ENCODE results near the gene ADAMTS12. TPM values are rescaled to one million over a fixed set of nuclear protein-coding genes. Genes with fewer than 3 reads are reported as not detected.

Gene ADAMTS12
- total and polyA plus RNA-seq, 5 donors: 0.54 to 1.4 (median 1.0) TPM

GRCh38 chr5:33538201-33538600, 353.6 kb downstream of the ADAMTS12 start:
- intact Hi-C loops (cut with DNase I): no loop called here
- Histone ChIP-seq H3K4me1 (ENCODE audit: control insufficient read depth, insufficient read depth, low read length) (peaks cover 1% of the 10 kb centered on the region), H3K9me3 (ENCODE audit: control insufficient read depth, low read length) (no peaks in the 10 kb centered on the region), H3K4me3 (ENCODE audit: low read length) (no peak overlapping the region), H3K27ac (ENCODE audit: low read length) (no peak overlapping the region), H3K27me3 (ENCODE audit: control insufficient read depth, insufficient read depth) (no peaks in the 10 kb centered on the region)
- WGBS: 95% methylated on average over 2 of the region's 2 CpGs
- ATAC-seq (no peak), DNase-seq (no peak)

- intact Hi-C loops (cut with DNase I): no loop called here
- 70% methylated on average over 1 of the region's 1 CpG for WGBS
- no peak overlapping the region for H3K27ac ChIP-seq (ENCODE audit: low read length)
- ATAC-seq: peak in 1 of 2 donors; percentile 31
- no peaks in the 10 kb centered on the region for H3K27me3 ChIP-seq (ENCODE audit: control insufficient read depth, insufficient read depth)
- no peaks in the 10 kb centered on the region for H3K9me3 ChIP-seq (ENCODE audit: control insufficient read depth, low read length)
- no peak overlapping the region for H3K4me3 ChIP-seq (ENCODE audit: low read length)
- no peak for DNase-seq
- H3K4me1 ChIP-seq (ENCODE audit: control insufficient read depth, insufficient read depth, low read length): peaks cover 1% of the 10 kb centered on the region
Observed at GRCh38 chr5:33537240-33537639, 354.6 kb downstream of the ADAMTS12 start.

- peaks cover 1% of the 10 kb centered on the region for H3K4me1 ChIP-seq (ENCODE audit: control insufficient read depth, insufficient read depth, low read length)
- H3K27ac ChIP-seq (ENCODE audit: low read length): no peak overlapping the region
- H3K9me3 ChIP-seq (ENCODE audit: control insufficient read depth, low read length): no peaks in the 10 kb centered on the region
- no peak overlapping the region for H3K4me3 ChIP-seq (ENCODE audit: low read length)
- no peak for DNase-seq
- intact Hi-C loops (cut with DNase I): no loop called here
- WGBS: 77% methylated on average over 1 of the region's 1 CpG
- no peak for ATAC-seq
- no peaks in the 10 kb centered on the region for H3K27me3 ChIP-seq (ENCODE audit: control insufficient read depth, insufficient read depth)
Observed at GRCh38 chr5:33536802-33537201, 355.0 kb downstream of the ADAMTS12 start.

- WGBS: 61% methylated on average over 4 of the region's 4 CpGs
- no peaks in the 10 kb centered on the region for H3K27me3 ChIP-seq (ENCODE audit: control insufficient read depth, insufficient read depth)
Observed at GRCh38 chr5:33531824-33532223, 360.0 kb downstream of the ADAMTS12 start.

GRCh38 chr5:33531037-33531298, 360.8 kb downstream of the ADAMTS12 start:
- Histone ChIP-seq H3K4me3 (ENCODE audit: low read length) (no peak overlapping the region), H3K27me3 (ENCODE audit: control insufficient read depth, insufficient read depth) (no peaks in the 10 kb centered on the region), H3K9me3 (ENCODE audit: control insufficient read depth, low read length) (no peaks in the 10 kb centered on the region), H3K27ac (ENCODE audit: low read length) (no peak overlapping the region), H3K4me1 (ENCODE audit: control insufficient read depth, insufficient read depth, low read length) (no peaks in the 10 kb centered on the region)
- DNase-seq (no peak), ATAC-seq (no peak)
- intact Hi-C loops (cut with DNase I): no loop called here
- WGBS: 94% methylated on average over 3 of the region's 3 CpGs

More at GRCh38 chr5:33531824-33532223, 360.0 kb downstream of the ADAMTS12 start:
- H3K27ac ChIP-seq (ENCODE audit: low read length): no peak overlapping the region
- peaks cover under 1% of the 10 kb centered on the region for H3K4me1 ChIP-seq (ENCODE audit: control insufficient read depth, insufficient read depth, low read length)
- DNase-seq: no peak
- intact Hi-C loops (cut with DNase I): no loop called here
- no peaks in the 10 kb centered on the region for H3K9me3 ChIP-seq (ENCODE audit: control insufficient read depth, low read length)
- no peak overlapping the region for H3K4me3 ChIP-seq (ENCODE audit: low read length)
- ATAC-seq: no peak

GRCh38 chr5:33530183-33531036, 361.4 kb downstream of the ADAMTS12 start:
- no peak overlapping the region for H3K4me3 ChIP-seq (ENCODE audit: low read length)
- H3K9me3 ChIP-seq (ENCODE audit: control insufficient read depth, low read length): no peaks in the 10 kb centered on the region
- no peaks in the 10 kb centered on the region for H3K4me1 ChIP-seq (ENCODE audit: control insufficient read depth, insufficient read depth, low read length)
- 74% methylated on average over 10 of the region's 10 CpGs for WGBS
- intact Hi-C loops (cut with DNase I): no loop called here
- no peaks in the 10 kb centered on the region for H3K27me3 ChIP-seq (ENCODE audit: control insufficient read depth, insufficient read depth)
- ATAC-seq: peak; percentile 14 to 29
- DNase-seq: no peak
- no peak overlapping the region for H3K27ac ChIP-seq (ENCODE audit: low read length)

GRCh38 chr5:33527696-33528095, 364.1 kb downstream of the ADAMTS12 start:
- no peak overlapping the region for H3K4me3 ChIP-seq (ENCODE audit: low read length)
- H3K27ac ChIP-seq (ENCODE audit: low read length): no peak overlapping the region
- DNase-seq (no peak), ATAC-seq (no peak)
- peaks cover 3% of the 10 kb centered on the region for H3K9me3 ChIP-seq (ENCODE audit: control insufficient read depth, low read length)
- 75% methylated on average over 2 of the region's 2 CpGs for WGBS
- intact Hi-C loops (cut with DNase I): no loop called here
- H3K27me3 ChIP-seq (ENCODE audit: control insufficient read depth, insufficient read depth): no peaks in the 10 kb centered on the region
- H3K4me1 ChIP-seq (ENCODE audit: control insufficient read depth, insufficient read depth, low read length): no peaks in the 10 kb centered on the region

- Histone ChIP-seq H3K4me3 (ENCODE audit: low read length) (no peak overlapping the region), H3K27me3 (ENCODE audit: control insufficient read depth, insufficient read depth) (no peaks in the 10 kb centered on the region), H3K27ac (ENCODE audit: low read length) (no peak overlapping the region), H3K9me3 (ENCODE audit: control insufficient read depth, low read length) (peaks cover 3% of the 10 kb centered on the region), H3K4me1 (ENCODE audit: control insufficient read depth, insufficient read depth, low read length) (no peaks in the 10 kb centered on the region)
- DNase-seq (no peak), ATAC-seq (no peak)
- intact Hi-C loops (cut with DNase I): no loop called here
- 68% methylated on average over 4 of the region's 4 CpGs for WGBS
Observed at GRCh38 chr5:33526755-33527154, 365.0 kb downstream of the ADAMTS12 start.

GRCh38 chr5:33524476-33524875, 367.3 kb downstream of the ADAMTS12 start:
- ATAC-seq (no peak), DNase-seq (no peak)
- no peak overlapping the region for H3K27ac ChIP-seq (ENCODE audit: low read length)
- 71% methylated on average over 2 of the region's 2 CpGs for WGBS
- H3K4me1 ChIP-seq (ENCODE audit: control insufficient read depth, insufficient read depth, low read length): no peaks in the 10 kb centered on the region
- H3K27me3 ChIP-seq (ENCODE audit: control insufficient read depth, insufficient read depth): no peaks in the 10 kb centered on the region
- intact Hi-C loops (cut with DNase I): no loop called here
- peaks cover 3% of the 10 kb centered on the region for H3K9me3 ChIP-seq (ENCODE audit: control insufficient read depth, low read length)
- H3K4me3 ChIP-seq (ENCODE audit: low read length): no peak overlapping the region

GRCh38 chr5:33523208-33523771, 368.5 kb downstream of the ADAMTS12 start:
- DNase-seq (no peak), ATAC-seq (no peak)
- H3K27me3 ChIP-seq (ENCODE audit: control insufficient read depth, insufficient read depth): no peaks in the 10 kb centered on the region
- no peak overlapping the region for H3K4me3 ChIP-seq (ENCODE audit: low read length)
- no peaks in the 10 kb centered on the region for H3K4me1 ChIP-seq (ENCODE audit: control insufficient read depth, insufficient read depth, low read length)
- intact Hi-C loops (cut with DNase I): no loop called here
- H3K27ac ChIP-seq (ENCODE audit: low read length): no peak overlapping the region
- 90% methylated on average over 2 of the region's 2 CpGs for WGBS
- H3K9me3 ChIP-seq (ENCODE audit: control insufficient read depth, low read length): peaks cover 3% of the 10 kb centered on the region

GRCh38 chr5:33516421-33516820, 375.4 kb downstream of the ADAMTS12 start:
- no peaks in the 10 kb centered on the region for H3K4me1 ChIP-seq (ENCODE audit: control insufficient read depth, insufficient read depth, low read length)
- WGBS: 59% methylated on average over 2 of the region's 2 CpGs
- H3K27me3 ChIP-seq (ENCODE audit: control insufficient read depth, insufficient read depth): no peaks in the 10 kb centered on the region
- no peak overlapping the region for H3K27ac ChIP-seq (ENCODE audit: low read length)
- ATAC-seq (no peak), DNase-seq (no peak)
- H3K4me3 ChIP-seq (ENCODE audit: low read length): no peak overlapping the region
- no peaks in the 10 kb centered on the region for H3K9me3 ChIP-seq (ENCODE audit: control insufficient read depth, low read length)
- intact Hi-C loops (cut with DNase I): no loop called here

Measured in right cardiac atrium (tissue), 5 donors.